HFF-Myc (cell line): Measurements from ENCODE around the gene ADISSP.

Experiments
- DNase-seq: peaks from one replicate; pipeline ENCODE4 v3.0.0-alpha.2; 2011; ENCODE audit warnings: low read depth; ENCODE audit errors: extremely low read depth
- H3K4me3 ChIP-seq: replicated peaks from 2 replicates; pipeline ENCODE4 v1.5.1; 2011; ENCODE audit warnings: low read depth, mild to moderate bottlenecking, control low read depth, low read length
- TF ChIP-seq, protein P1 (sequence below): IDR thresholded peaks from 2 replicates; pipeline ENCODE4 v1.5.1; 2012; ENCODE audit warnings: mild to moderate bottlenecking, low read depth, low read length, control low read depth; ENCODE audit errors: missing control alignments

The ADISSP gene

DNA sequence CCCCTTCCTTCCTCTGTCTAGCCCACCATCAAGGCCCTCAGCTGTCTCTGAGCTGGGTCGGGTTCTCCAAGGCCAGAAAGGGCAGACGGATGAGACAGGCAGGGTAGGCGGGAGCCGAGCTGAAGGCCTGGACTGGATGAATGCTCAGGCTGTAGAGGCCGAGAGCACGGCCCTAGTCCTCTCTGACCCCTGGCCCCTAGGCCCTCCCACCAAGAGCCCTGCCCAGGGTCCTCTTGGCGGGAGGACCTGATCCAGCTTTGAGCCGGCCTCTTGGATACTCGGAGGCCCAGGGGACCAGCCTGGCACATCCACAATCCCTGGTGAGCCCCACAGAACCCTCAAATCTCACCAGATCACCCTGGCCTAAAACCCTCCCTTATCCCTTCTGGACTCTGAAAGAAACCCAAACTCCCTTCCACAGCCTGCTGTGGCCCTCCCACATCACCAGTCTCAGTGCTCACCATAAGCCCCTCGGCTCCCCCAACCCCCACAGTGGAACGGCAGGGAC, 8.2 kb downstream of the ADISSP start:
- DNase-seq, result no peak
- TF ChIP-seq, protein P1, sequence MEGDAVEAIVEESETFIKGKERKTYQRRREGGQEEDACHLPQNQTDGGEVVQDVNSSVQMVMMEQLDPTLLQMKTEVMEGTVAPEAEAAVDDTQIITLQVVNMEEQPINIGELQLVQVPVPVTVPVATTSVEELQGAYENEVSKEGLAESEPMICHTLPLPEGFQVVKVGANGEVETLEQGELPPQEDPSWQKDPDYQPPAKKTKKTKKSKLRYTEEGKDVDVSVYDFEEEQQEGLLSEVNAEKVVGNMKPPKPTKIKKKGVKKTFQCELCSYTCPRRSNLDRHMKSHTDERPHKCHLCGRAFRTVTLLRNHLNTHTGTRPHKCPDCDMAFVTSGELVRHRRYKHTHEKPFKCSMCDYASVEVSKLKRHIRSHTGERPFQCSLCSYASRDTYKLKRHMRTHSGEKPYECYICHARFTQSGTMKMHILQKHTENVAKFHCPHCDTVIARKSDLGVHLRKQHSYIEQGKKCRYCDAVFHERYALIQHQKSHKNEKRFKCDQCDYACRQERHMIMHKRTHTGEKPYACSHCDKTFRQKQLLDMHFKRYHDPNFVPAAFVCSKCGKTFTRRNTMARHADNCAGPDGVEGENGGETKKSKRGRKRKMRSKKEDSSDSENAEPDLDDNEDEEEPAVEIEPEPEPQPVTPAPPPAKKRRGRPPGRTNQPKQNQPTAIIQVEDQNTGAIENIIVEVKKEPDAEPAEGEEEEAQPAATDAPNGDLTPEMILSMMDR, result no peak
- H3K4me3 ChIP-seq, result no peak overlapping the region

DNA sequence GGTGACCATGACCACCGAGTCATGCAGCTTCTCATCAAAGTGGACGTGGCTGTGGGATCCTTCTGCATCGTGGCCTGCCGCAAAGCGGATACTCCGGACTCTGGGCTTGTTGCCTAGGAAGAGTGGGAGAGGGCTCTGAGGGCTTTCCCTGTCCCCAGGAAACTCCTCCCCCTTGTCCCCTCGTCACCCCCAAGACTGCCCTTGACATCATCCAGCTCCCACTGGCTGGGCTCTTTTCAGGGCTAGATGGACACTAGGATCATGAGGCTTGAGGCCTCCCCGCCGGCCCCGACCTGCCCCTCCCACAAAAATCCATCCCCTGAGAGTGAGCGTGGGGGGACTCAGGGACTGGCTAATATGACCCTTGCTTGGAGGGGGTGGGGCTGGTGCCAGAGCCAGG, 9.0 kb downstream of the ADISSP start:
- no peak for DNase-seq
- TF ChIP-seq, protein P1, result no peak
- H3K4me3 ChIP-seq, result no peak overlapping the region

DNA sequence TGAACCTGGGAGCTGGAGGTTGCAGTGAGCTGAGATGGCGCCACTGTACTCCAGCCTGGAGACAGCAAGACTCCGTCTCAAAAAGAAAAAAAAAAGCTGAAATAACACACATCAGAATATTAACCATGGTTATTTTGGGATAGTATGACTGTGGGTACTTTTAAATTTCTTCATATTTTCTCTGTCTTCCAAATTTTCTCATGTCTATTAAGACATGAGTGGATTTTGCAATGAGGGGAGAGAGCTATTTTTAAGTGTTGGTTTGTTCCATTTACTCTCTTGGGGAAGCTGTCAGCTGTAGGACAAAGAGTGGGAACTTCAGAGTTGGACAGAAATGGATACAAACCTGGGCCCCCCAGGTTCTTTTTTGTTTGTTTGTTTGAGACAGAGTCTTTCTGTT, 10.3 kb downstream of the ADISSP start:
- TF ChIP-seq, protein P1, result no peak

DNA sequence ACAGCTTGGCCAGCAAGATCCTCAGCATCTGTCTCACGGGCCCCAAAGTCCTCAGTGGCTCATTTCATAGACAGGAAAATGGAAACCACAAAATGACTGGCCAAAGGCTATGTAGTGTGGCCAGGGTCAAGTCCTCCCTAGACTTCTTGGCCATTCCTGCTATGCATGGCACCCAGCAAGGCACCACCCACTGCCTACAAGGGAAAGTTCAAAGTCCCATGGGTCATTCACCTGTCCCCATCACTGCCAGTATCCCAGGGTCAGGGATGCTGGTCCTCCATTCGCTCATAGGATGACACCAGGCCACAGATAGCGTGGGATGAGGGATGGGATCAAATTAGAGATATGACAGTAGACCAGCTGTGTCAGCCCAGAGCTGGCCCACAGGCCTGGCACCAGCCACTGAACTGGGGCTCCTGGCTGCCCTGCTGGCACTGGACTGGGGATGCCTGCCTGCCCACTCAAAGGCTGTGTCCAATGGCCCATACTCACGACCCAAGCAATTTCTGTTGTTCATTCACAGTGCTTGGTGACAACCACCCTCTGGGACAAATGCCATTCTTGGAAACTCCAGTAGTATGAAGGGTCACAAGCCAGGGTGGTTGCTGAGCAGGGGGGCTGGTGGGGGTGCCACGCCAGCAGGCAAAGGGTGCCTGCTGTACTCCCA, 11.6 kb downstream of the ADISSP start:
- no peak for DNase-seq
- TF ChIP-seq, protein P1, result no peak
- no peak overlapping the region for H3K4me3 ChIP-seq

More for the DNA sequence above, 10.3 kb downstream of the ADISSP start:
- no peak overlapping the region for H3K4me3 ChIP-seq
- no peak for DNase-seq

DNA sequence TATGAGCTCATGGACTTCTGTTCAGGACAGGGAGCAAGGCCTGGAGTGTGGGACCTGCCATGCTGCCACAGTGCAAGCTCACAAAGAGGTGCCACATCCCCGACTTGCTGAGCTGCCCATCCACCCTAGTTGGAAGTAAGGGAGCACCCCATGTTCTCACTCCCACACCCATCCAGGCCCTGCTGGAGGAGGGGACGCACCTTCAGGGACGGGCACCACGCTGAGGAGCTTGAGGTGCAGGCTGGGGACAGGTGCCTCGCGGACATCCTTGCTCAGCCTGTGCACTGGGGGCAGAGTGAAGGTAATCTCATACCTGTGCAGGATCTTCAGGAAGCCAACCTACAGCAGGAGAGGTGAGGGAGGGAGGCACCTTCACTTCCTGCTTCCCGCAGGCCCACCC, 12.3 kb downstream of the ADISSP start:
- TF ChIP-seq, protein P1, result no peak

DNA sequence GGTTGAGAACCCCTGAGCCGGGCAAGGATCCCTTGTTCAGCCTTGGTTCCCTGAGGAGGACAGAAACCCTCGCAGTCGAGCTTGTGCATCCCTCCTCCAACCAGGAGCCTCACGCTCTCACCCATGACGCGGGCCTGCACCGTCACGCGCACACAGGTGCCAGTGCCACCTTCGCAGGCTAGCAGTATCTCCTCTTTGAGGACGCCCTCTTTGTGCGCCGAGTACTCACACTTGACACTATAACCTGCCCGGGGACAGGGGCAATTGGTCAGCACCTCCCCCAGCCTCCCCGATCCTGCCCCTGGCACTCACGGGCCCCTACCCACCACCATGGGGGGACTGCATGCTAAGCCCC, 13.3 kb downstream of the ADISSP start:
- no peak for DNase-seq
- H3K4me3 ChIP-seq, result no peak overlapping the region
- TF ChIP-seq, protein P1, result no peak

More for the DNA sequence above, 12.3 kb downstream of the ADISSP start:
- no peak overlapping the region for H3K4me3 ChIP-seq
- no peak for DNase-seq
